NCI-H748 (cell line): ENCODE measurements around the gene CRACR2B.

ENCODE experiments used
- DNase-seq: peaks from one replicate; lab custom pipeline; 2025; ENCODE audit not compliant: unreplicated experiment; lab: John Stamatoyannopoulos, UW

CRACR2B gene

DNA sequence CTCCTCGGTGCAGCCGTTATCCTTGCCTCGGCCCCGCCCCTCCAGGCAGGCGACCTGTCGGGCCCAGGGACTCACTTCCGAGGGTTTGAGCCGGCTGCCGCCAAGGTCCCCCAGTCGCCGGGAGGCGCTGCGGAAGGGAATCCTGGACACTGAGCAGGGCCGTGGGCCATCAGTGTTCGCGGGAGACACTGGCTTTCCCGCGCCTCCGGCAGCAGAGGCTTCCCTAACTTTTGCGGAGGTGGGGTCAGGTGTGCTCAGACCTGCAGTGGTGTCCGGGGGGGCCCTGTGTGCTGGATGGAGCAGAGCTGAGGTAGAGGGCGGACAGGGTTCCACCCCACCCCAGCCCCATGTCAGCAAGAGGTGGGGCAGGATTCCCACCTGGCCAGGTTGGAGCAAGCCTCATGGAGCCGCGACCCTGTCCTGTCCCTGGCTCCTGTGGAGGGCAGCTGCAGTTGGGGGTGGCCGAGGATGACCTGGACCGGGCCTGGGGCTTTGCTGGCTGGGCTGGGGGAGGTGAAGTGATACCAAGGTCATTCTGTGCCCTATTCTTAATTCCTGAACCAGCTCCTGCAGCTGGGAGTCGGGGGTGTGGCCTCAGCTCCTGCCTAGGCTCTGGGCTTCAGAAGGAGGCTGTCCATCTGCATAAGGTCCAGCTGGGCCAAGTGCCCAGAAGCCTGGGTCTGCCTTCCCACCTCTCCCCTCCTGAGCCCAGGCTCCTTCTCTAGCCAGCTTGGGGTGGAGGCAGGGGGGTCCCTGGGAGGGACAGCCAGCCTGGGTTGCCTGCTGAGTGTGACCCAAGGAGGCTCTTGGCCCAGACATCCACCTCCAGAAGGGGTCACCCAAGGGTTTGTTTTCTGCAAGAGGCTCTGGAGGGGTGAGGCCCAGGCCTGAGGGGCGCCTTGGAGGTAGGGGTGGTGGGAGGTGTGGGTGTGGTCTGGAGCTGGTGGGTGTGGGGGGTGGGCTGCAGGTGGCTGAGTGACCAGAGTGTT lies 23.4 kb downstream of the CRACR2B start:
- DNase-seq: peak; percentile 60

DNA sequence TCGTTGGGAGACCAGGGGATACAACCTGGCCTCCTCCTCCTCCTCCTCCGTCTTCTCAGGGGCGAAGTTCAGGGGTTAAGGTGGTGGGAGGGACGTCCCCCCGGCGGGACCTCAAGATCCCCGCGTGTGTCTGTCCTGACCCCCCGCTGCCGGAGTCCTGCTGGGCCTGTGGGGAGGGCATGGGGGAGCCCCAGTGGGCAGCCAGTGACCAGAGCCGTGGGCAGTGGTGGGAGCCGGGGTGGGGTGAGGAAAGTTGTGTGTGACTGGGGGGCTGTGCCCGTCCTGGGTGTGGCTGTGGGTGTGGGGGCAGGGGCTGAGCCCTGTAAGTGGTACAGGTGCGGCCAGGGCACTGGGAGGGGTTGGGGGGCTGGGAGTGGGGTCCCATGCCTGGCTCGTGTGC lies 25.0 kb downstream of the CRACR2B start:
- no peak for DNase-seq

DNA sequence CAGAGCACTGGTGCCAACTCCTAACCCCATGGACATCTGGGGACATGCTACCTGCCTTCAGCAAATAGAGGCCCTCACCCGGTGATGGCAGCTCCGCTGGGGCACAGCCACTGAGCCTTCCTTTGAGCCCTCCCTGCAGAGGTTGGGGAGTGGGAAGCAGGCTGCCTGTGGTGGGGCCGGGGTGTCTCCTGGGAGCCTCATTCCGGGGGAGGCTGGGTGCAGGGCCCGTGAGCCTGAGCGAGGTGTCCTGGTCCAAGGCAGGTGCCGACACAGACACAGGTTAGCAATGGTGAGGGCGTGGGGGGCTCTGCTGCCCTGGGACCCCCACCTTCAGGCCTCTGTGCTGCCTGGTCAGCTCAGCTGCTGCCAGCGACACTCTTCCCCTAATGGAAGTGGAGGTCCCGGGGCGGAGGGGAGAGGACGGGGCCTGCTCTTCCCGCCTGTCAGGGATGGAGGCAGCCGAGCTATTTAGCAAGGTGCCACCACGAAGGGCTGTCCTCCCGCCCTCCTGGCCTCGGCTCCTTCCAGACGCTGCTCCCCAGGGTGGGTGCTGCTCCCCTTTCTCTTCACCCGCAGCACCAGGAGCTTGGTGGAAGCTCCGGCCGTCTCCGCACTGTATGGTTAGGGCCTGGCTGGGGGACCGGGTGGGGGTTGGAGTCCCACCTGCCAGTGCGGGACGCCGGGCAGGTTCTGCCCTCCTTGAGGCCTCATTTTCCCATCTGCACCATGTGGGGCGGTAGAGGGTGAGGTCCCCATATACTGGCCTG lies 26.1 kb downstream of the CRACR2B start:
- DNase-seq: no peak

DNA sequence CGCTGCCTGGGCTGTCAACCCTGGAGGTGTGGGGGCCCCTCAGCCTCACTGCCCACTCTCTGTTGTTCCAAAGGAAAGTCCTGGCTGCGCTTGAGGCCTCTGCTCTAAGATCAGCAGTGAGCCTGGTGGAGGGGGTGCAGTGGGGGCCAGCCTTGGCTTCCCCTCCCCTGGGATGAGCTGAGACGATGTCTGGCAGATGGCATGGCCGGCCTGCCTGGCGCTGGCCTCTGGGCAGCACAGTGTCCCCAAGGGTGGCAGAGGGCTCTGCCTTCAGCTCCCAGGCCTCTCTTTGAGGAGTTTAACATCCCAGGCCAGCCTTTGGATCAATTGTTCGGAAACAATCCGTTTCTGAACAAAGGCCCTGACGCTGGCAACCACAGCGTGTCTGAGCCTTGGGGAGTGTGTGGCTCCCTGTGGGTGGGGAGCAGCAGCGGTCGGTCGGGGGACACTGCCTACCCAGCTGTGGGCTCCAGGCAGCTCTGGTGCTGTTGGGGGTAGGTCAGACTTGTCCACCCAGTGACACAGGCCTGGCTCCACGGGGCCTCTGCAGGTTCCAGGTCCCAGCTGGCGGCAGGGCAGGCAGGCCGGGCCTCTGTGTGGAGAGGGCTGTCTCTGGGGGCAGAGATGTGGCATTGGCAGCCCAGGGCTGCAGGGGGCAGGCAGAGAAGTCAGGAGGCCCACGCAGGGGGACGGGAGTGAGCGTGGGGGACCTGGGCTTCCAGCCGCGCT lies 27.0 kb downstream of the CRACR2B start:
- DNase-seq: no peak

DNA sequence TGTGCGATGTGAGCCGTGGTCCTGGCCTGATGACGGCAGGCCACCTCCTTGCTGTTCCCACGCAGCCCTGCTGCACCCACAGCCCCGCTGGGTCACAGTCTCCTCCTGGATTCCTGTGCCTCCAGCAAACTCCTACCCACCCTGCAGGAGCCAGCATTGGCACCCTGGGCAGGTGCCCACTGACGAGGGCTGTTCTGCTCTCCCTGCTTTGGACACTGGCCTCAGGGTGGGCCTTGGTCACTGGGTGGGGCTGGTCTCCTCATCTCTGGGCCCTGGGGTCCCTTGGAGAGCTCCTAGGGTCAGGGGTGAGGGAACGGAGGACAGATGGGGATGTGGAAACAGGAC lies 27.6 kb downstream of the CRACR2B start:
- no peak for DNase-seq

DNA sequence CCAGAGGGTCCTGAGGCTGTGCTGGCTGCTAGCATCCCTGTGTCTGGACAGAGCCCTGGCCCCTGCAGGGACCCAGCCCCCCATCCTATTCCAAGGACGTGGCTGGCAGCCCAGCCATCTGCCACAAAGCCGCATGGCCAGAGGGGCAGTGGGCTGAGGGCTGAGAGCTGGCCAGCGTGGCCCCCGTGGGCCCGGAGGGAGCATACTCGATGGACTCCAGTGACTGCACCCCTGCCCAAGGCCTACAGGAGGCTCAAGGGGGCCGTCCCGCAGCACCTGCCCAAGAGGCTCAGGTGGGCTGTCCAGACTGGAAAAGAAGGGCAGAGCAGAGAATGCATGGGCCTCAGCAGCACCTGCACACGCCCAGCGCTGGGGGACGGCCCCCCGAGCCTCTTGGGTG lies 28.1 kb downstream of the CRACR2B start:
- DNase-seq: no peak

DNA sequence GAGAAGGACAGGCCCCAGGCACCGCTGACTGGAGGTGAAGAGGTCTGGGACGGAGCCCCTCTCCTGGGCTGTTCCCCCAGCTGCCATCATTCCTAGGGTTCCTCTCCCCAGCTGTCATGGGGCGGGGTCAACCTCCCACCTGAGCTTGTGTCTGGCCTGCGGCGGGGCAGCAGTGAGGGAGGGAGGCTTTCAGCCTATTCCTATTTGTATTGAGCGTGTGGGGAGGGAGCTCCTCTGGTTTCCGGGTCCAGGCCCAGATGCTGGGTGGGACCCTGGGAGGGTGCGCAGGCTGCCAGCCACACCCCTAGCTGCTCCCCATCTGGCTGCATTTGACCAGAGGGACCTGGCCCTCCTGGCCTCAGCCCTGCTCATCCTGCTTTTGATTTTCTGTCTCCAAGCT lies 28.7 kb downstream of the CRACR2B start:
- no peak for DNase-seq

DNA sequence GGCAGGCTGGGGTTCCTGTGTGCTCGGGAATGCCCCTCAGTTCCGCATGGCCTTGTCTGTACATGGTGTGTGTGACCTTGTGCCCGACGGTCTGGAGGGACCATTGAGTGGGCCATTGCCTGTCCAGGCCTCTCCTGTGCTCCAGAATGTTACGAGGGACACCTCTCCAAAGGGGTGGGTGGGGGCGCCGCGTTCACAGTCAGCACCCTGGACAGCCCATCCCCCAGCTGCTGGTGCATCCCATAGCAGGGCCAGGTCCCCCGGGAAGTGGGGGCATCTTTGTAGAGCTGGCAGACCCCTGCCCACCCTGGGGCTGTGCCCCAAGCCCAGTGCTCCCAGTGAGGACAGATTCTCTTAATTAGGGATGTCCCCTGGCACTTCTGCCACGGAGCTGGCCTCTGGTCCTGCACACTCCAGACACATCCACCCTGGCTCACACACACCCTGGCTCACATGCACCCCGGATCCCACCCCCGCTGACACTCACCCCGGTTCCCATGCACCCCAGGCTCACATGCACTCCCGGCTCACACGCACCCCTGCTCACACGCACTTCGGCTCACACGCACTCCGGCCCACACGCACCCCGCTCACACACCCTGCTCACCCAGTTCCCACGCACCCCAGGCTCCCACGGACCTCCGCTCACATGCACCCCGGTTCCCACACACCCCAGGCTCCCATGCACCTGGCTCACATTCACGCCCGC lies 30.5 kb downstream of the CRACR2B start:
- DNase-seq: no peak

DNA sequence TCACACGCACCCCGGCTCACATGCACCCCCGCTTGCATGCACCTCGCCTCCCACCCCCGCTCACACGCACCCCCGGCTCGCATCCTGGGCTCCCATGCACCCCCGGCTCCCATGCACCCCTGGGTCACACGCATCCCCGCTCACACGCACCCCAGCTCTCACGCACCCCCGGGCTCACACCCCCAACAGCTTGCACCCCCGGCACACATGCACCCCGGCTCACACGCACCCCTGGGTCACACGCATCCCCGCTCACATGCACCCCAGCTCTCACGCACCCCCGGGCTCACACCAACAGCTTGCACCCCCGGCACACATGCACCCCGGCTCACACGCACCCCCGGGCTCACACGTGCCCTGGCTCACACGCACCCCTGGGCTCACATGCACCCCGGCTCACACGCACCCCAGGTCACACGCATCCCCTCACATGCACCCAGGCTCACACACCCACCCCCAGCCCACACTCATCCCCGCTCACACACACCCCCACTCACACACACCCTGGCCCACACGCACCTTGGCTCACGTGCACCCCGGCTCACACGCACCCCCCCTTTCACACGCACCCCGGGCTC lies 31.1 kb downstream of the CRACR2B start:
- DNase-seq: no peak

DNA sequence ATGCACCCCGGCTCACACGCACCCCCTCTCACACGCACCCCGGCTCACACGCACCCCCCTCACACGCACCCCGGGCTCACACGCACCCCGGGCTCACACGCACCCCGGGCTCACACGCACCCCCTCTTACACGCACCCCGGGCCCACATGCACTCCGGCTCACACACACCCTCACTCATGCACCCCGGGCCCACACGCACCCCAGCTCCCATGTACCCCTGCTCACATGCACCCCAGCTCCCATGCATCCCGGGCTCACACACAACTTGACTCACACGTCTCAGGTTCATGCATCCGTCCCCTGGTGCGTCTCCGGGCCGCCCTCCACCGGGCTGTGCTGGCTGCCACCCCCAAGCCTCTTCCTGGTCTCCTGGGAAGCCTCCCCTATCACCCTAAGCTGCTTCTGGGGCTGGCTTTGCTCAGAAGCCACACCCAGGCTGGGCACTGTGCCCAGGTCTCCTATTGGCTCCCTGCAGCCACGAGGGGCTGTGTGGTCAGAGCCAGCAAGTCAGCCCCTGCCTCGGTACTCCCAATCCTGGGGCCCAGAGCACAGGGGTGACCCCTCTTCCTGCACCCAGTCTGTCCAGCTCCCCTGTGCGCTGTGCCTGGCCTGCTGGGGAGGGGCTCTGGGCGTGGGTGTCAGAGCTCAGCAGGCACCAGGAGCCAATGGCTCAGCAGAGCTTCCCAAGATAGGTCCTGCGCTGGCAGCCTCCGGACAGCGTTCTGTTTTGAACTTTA lies 31.8 kb downstream of the CRACR2B start:
- DNase-seq: peak; percentile 78

DNA sequence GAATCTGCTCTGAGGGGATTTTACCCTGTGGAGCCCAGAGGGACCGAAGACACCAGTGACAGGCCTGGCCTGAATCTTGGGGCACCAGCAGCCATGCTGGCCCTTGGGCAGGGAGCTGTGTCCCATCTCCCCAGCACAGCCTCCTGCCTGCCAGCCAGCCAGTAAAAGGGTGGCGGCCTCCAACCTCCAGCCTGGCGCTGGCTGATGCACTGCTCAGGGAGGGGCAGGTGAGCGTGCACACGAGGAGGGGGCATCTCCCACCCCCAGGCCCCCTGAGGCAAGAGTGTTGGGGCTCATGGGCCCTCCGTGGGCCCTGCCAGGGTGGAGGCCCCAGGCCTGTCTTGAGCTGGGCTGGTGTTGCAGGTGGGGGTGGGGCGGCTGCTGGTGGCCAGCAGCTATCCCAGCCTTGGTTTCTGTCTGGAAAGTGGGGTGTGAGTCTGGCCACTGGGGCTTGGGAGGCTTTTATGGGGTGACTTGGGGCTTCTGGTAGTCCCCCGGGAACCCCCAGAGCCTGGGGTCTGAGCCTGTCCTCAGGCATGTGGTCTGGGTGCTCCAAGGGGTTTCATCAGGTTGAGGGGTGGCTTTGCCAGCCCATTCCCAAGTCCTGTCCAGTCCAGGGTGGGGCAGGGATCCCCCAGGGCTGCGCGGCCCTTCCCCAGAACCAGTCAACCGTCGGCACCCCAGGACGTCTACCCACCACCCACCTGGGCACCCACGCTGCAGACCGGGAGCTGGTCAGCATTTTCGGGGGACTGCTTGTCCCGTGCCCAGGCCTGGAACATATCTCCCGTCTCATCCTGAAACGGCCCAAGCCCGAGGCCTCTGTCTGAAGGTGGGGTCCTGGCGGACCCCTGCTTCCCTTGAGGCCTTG lies 32.8 kb downstream of the CRACR2B start:
- DNase-seq: no peak

DNA sequence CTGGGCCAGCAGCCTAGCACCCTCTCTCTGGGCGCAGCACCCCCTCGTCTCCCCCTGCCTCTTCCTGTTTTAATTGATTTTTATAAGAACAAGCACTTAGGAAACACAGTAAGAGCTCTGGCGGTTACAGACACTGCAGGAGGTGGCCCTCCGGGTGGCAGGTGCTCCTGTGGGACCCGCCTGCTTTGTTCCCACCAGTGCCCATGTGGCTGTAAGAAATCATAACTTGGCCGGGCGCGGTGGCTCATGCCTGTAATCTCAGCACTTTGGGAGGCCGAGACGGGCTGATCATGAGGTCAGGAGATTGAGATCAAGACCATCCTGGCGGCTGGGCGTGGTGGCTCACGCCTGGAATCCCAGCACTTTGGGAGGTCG lies 33.4 kb downstream of the CRACR2B start:
- no peak for DNase-seq

DNA sequence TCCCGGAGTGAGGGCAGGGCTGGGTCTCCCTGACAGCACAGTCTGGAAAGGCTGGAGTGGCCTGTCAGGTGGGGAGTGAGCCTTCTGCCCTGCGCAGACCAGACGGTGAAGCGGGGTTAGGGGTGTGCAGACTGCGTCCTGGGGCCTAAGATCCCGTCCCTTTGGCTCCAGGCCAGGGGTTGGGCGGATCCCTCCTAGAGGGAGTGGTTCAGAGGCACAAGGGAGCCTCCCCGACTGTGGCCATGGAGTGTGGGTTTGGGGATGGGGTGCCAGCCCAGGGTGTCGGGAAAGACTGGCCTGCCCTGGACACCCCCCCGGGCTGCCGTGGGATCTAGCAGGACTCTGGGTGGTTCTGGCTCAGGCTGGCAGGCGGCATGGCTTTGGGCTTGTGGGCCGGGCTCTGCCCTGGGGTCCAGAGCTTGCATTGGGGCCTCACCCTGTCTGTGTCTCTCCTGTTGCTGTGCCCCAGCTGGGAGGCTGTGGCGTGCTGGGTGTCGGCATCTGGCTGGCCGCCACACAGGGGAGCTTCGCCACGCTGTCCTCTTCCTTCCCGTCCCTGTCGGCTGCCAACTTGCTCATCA lies 34.5 kb downstream of the CRACR2B start:
- DNase-seq: peak; percentile 28

DNA sequence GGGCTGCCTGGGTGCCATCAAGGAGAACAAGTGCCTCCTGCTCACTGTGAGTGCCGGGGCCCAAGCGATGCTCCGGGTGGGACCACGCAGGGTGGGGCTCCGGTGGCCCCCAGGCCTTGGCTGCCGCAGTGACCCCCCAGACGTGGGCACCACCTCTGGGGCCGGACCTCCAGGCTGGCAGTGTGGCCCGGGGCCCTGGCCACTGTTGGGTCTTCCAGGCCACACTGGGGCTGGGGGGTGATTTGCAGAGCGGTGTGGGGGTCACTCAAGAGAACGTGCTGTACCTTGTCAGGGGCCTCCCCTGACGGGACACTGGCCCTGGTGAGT lies 34.9 kb downstream of the CRACR2B start:
- DNase-seq: no peak

DNA sequence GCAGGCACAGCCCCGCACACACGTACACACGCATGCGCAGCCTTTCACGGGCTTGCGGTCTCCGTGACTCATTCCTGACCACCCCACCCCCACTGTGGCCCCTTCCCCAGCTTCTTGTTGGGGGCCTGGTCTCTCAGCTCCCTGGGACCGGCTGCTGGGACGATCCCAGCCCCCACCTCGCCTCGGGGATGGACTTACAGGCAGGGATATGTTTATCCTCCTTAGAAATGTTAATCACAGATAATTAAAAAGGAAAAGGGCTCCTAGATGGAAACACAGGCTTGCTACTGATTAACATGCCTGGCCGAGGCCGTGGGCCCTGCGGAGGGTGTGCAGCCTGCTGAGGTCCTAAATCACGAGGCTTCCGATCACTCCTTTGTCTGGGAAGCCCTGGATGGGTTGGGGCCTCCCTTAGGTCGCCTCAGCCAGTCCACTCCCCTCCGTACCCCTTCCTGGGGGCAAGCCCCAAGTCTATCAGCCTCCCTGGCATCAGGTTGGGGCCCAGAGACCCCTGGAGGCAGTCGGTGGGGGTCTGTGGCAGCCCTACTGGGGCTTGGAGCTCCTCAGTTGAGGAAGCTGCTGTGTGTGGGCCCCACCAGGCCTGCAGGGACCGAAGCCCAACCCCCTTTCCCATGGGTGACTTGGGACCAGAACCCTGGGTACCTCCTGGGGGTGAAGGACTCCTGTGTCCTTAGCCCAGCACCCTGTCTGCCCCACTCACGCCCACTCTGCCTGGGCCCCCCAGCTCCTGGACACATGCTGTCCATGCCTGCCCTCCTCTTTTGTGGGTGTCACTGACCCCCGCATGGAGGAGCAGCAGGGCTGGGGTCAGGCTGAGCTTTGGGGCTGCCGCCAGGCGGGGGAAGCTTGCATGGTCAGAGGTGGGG lies 35.5 kb downstream of the CRACR2B start:
- DNase-seq: no peak

DNA sequence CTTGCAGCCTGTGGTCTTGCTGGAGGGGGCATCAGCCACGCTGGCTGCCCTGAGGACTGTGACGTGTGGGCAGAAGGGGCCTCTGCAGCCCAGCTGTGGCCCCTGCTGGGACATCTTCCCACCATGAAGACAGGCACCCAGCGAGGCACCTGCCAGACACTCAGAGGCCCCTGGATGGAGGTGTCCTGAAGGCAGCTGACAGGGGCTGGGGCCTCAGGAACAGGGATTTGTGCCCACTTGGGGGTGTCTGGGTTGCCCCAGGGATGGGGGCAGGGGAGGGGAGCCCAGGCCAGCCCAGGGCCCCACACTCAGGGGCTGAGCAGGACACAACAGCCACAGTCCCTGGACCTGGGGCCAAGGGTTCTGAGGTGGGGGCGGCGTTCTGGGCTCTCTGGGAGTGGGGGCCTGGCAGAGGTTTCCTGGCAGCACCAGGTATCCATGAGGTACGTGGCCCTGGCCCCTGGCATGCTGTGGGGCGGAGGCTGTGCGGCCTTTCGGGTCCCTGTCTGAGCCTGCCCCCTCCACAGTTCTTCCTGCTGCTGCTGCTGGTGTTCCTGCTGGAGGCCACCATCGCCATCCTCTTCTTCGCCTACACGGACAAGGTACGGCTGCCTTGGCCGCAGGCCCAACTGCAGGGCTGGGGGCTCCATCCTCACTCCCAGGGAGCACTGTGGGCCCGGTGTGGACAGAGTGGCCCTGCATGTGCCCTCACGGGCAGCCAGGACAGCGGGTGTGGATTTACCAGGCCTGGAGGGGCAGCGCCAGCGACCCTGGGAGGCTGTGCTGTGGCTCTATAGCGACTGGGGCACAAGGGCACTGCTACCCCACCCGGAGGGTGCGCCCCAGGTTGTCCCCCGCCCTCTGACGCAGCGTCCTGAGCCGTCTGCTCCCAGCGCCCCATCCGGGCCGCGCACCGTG lies 36.5 kb downstream of the CRACR2B start:
- no peak for DNase-seq

DNA sequence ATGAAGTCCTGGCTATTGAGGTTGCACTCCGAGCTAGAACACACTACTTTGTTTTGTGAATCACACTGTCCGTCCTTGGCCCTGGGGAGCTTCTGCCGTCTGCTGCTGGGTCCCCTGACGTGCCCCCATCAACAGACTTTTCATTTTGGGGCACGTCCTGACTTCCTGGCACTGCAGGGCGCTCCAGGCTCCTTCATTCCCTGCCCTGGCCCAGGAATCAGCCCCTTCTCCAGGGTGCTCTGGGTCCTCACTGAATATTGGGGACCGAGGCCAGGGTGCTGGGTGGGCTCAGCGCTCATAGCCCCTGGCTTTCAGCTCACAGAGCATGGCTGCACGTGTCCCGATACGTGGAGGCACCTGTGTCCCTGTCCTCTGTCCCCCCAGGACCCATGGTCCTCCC lies 37.2 kb downstream of the CRACR2B start:
- DNase-seq: no peak
